Prostate gland (tissue), 2 donors: ENCODE results near the gene NAALADL2. TPM values are rescaled to one million over a fixed set of nuclear protein-coding genes. Genes with fewer than 3 reads are reported as not detected.

Experiments used
- DNase-seq: peaks from one replicate; pipeline ENCODE4 v3.0.0-alpha.2; 2019; ENCODE audit warnings: low spot score
- H3K27ac ChIP-seq, 2 donors: fragments of 200-600 bp; sonication (generic); 2 replicates each; pipeline ENCODE4 v1.5.1; 2017 to 2019
- H3K27me3 ChIP-seq: fragments of 200-600 bp; sonication (generic); replicated peaks from 2 replicates; pipeline ENCODE4 v1.5.1; 2019; ENCODE audit not compliant: insufficient read depth
- H3K36me3 ChIP-seq, 2 donors: fragments of 200-600 bp; sonication (generic); 1 replicate in 1 of 2; 2 replicates in 1 of 2; pipeline versions ENCODE4 v1.5.1 to v1.8.1; 2017 to 2019
- H3K4me1 ChIP-seq: fragments of 200-600 bp; sonication (generic); replicated peaks from 2 replicates; pipeline ENCODE4 v1.5.1; 2019
- H3K4me3 ChIP-seq, 2 donors: fragments of 200-600 bp; sonication (generic); 2 replicates each; pipeline ENCODE4 v1.5.1; 2017 to 2019
- H3K9me3 ChIP-seq: fragments of 200-600 bp; sonication (generic); 2 replicates; pipeline ENCODE4 v1.5.1; 2017
- CTCF ChIP-seq, 4 experiments: fragments of 200-600 bp in 2 of 4; fragments of 450-650 bp in 2 of 4; sonication (generic) in 2 of 4; IDR thresholded peaks; 1 replicate in 3 of 4; 2 replicates in 1 of 4; pipeline ENCODE4 v1.5.1; 2016 to 2019; ENCODE audit warnings: antibody characterized with exemption in 4 of 4, mild to moderate bottlenecking in 2 of 4, moderate library complexity in 2 of 4
- POLR2A ChIP-seq: fragments of 450-650 bp; IDR thresholded peaks from one replicate; pipeline ENCODE4 v1.6.1; 2016; ENCODE audit warnings: antibody characterized with exemption, mild to moderate bottlenecking
- POLR2AphosphoS5 ChIP-seq: sonication (generic); formaldehyde crosslinking; IDR thresholded peaks from one replicate; pipeline ENCODE4 v1.6.1; 2017; ENCODE audit warnings: antibody characterized with exemption
- WGBS: methylation state at CpG from one replicate; pipeline ENCODE4 v1.1.5; 2018; 5-methylcytosine and 5-hydroxymethylcytosine counted together
- intact Hi-C: fragments of 100-400 bp; cut with DNase I; formaldehyde crosslinking; loops from one replicate; pipeline ENCODE4 v1.14.2; 2022
- total RNA-seq, 2 donors: library from RNA; depleted of rRNA; stranded (reverse); fragments of >200 nt; gene quantifications; one replicate each; pipeline ENCODE4 v1.1.0, GENCODE V29; 2016

Gene NAALADL2
- total RNA-seq, 2 donors from 2014 or later, result 12.2 to 20.2 TPM

- no peak overlapping the region for H3K4me3 ChIP-seq
- 93% methylated on average over 5 of the region's 5 CpGs for WGBS
- H3K27ac ChIP-seq, result no peak overlapping the region
- no peaks in the 10 kb centered on the region for H3K4me1 ChIP-seq
- intact Hi-C loops, result no loop called here
- H3K36me3 ChIP-seq, result no peaks in the 10 kb centered on the region
- no peak for DNase-seq
- no peaks in the 10 kb centered on the region for H3K9me3 ChIP-seq
- H3K27me3 ChIP-seq, result no peaks in the 10 kb centered on the region
- no peak for TF ChIP-seq POLR2A
- TF ChIP-seq POLR2AphosphoS5, result no peak
- TF ChIP-seq CTCF (IDR thresholded peaks at IDR 0.05), result no peak
These were observed 884.7 kb downstream of the NAALADL2 start for GRCh38 chr3:175743733-175744400.

GRCh38 chr3:175746308-175746707 lies 887.2 kb downstream of the NAALADL2 start:
- WGBS, result 87% methylated on average over 2 of the region's 2 CpGs
- no peak overlapping the region for H3K27ac ChIP-seq
- intact Hi-C loops, result no loop called here
- H3K4me1 ChIP-seq, result no peaks in the 10 kb centered on the region
- no peaks in the 10 kb centered on the region for H3K36me3 ChIP-seq
- TF ChIP-seq CTCF (IDR thresholded peaks at IDR 0.05) (no peak), POLR2AphosphoS5 (no peak), POLR2A (no peak)
- no peaks in the 10 kb centered on the region for H3K27me3 ChIP-seq
- DNase-seq, result no peak
- H3K4me3 ChIP-seq, result no peak overlapping the region
- H3K9me3 ChIP-seq, result no peaks in the 10 kb centered on the region

GRCh38 chr3:175748087-175748730 lies 889.1 kb downstream of the NAALADL2 start:
- intact Hi-C loops, result no loop called here
- Histone ChIP-seq H3K36me3 (no peaks in the 10 kb centered on the region), H3K4me1 (no peaks in the 10 kb centered on the region), H3K27me3 (no peaks in the 10 kb centered on the region), H3K27ac (no peak overlapping the region), H3K4me3 (no peak overlapping the region), H3K9me3 (no peaks in the 10 kb centered on the region)
- 90% methylated on average over 3 of the region's 3 CpGs for WGBS
- TF ChIP-seq CTCF (IDR thresholded peaks at IDR 0.05), result no peak
- TF ChIP-seq POLR2AphosphoS5, result no peak
- no peak for TF ChIP-seq POLR2A
- DNase-seq, result no peak

- DNase-seq, result no peak
- Histone ChIP-seq H3K4me3 (no peak overlapping the region), H3K4me1 (no peaks in the 10 kb centered on the region), H3K36me3 (no peaks in the 10 kb centered on the region), H3K27ac (no peak overlapping the region), H3K27me3 (no peaks in the 10 kb centered on the region), H3K9me3 (no peaks in the 10 kb centered on the region)
- TF ChIP-seq CTCF (IDR thresholded peaks at IDR 0.05), result no peak
- no peak for TF ChIP-seq POLR2AphosphoS5
- TF ChIP-seq POLR2A, result no peak
- intact Hi-C loops, result no loop called here
- 83% methylated on average over 2 of the region's 2 CpGs for WGBS
These were observed 890.8 kb downstream of the NAALADL2 start for GRCh38 chr3:175749981-175750380.

GRCh38 chr3:175751089-175751488 lies 892.0 kb downstream of the NAALADL2 start:
- no peak for TF ChIP-seq CTCF (IDR thresholded peaks at IDR 0.05)
- no peak for TF ChIP-seq POLR2A
- TF ChIP-seq POLR2AphosphoS5, result no peak
- H3K9me3 ChIP-seq, result no peaks in the 10 kb centered on the region
- DNase-seq, result no peak
- WGBS, result 100% methylated on average over 2 of the region's 2 CpGs
- no peak overlapping the region for H3K27ac ChIP-seq
- H3K27me3 ChIP-seq, result no peaks in the 10 kb centered on the region
- no peaks in the 10 kb centered on the region for H3K4me1 ChIP-seq
- H3K4me3 ChIP-seq, result no peak overlapping the region
- no peaks in the 10 kb centered on the region for H3K36me3 ChIP-seq
- intact Hi-C loops, result no loop called here
